Thyroid gland (tissue), 4 donors: ENCODE results near the gene EBF3.

Source experiments
- CTCF ChIP-seq, 6 experiments: fragments of 200-600 bp in 3 of 6; fragments of 450-650 bp in 3 of 6; sonication (generic) in 3 of 6; IDR thresholded peaks; one replicate each; pipeline ENCODE4 v1.5.1; 2016 to 2019; ENCODE audit warnings: antibody characterized with exemption in 6 of 6, mild to moderate bottlenecking in 2 of 6, inconsistent platforms in 1 of 6, moderate library complexity in 1 of 6
- POLR2A ChIP-seq, 2 donors: fragments of 450-650 bp; IDR thresholded peaks; one replicate each; pipeline ENCODE4 v1.6.1; 2017; ENCODE audit warnings: antibody characterized with exemption in 2 of 2, mild to moderate bottlenecking in 2 of 2, moderate library complexity in 1 of 2

- no peak for TF ChIP-seq POLR2A (IDR thresholded peaks at IDR 0.05)
- no peak for TF ChIP-seq CTCF (IDR thresholded peaks at IDR 0.05)
Measured at GRCh38 chr10:129850316-129850715, 113.8 kb downstream of the EBF3 start.
